Right lobe of liver (tissue), 4 donors: ENCODE results near the gene IL12B.

Experiments used
- CTCF ChIP-seq, 4 donors: fragments of 200-600 bp in 3 of 4; fragments of 450-650 bp in 1 of 4; IDR thresholded peaks; one replicate each; pipeline versions ENCODE4 v1.5.1 to v1.8.0; 2016 to 2022; ENCODE audit warnings: antibody characterized with exemption in 4 of 4, mild to moderate bottlenecking in 2 of 4
- POLR2A ChIP-seq: fragments of 450-650 bp; IDR thresholded peaks from one replicate; pipeline ENCODE4 v1.6.1; 2017; ENCODE audit warnings: antibody characterized with exemption, mild to moderate bottlenecking
- donor health status: DM: no; HTN: no; CAD: no.
- donor health status: DM: no; HTN: no; CAD: no.
- donor health status: DM: no; HTN: yes; CAD: no.

GRCh38 chr5:159359408-159359807 lies 29.1 kb upstream of the IL12B start:
- TF ChIP-seq CTCF (IDR thresholded peaks at IDR 0.05), result no peak
- TF ChIP-seq POLR2A, result no peak
